ELR (cell line): ENCODE measurements around the gene ARHGAP5.

Experiments
- DNase-seq: peaks from one replicate; pipeline ENCODE4 v3.0.0-alpha.2; 2015; ENCODE audit warnings: low read depth

The ARHGAP5 gene

GRCh38 chr14:32075672-32076277 lies 1.3 kb upstream of the ARHGAP5 start:
- peak; percentile 34 for DNase-seq

GRCh38 chr14:32076278-32077080 lies 625 bp upstream of the ARHGAP5 start:
- peak; percentile 95 for DNase-seq

GRCh38 chr14:32078023-32078857 lies 1.1 kb downstream of the ARHGAP5 start:
- peak; percentile 53 for DNase-seq

- DNase-seq: peak; percentile 68
Observed at GRCh38 chr14:32078858-32079216, 1.7 kb downstream of the ARHGAP5 start.

- DNase-seq: no peak
Observed at GRCh38 chr14:32079264-32079663, 2.2 kb downstream of the ARHGAP5 start.

- no peak for DNase-seq
Observed at GRCh38 chr14:32080001-32080510, 3.0 kb downstream of the ARHGAP5 start.

GRCh38 chr14:32081901-32082300 lies 4.8 kb downstream of the ARHGAP5 start:
- DNase-seq: no peak

GRCh38 chr14:32083315-32083624 lies 6.2 kb downstream of the ARHGAP5 start:
- no peak for DNase-seq

GRCh38 chr14:32083789-32084188 lies 6.7 kb downstream of the ARHGAP5 start:
- no peak for DNase-seq

GRCh38 chr14:32085182-32085844 lies 8.2 kb downstream of the ARHGAP5 start:
- no peak for DNase-seq

GRCh38 chr14:32085845-32086383 lies 8.8 kb downstream of the ARHGAP5 start:
- DNase-seq: no peak

GRCh38 chr14:32087173-32087861 lies 10.2 kb downstream of the ARHGAP5 start:
- DNase-seq: peak; percentile 67

GRCh38 chr14:32087907-32088306 lies 10.8 kb downstream of the ARHGAP5 start:
- DNase-seq: no peak

GRCh38 chr14:32090686-32091085 lies 13.6 kb downstream of the ARHGAP5 start:
- no peak for DNase-seq

GRCh38 chr14:32099473-32099872 lies 22.4 kb downstream of the ARHGAP5 start:
- DNase-seq: no peak

GRCh38 chr14:32100175-32100574 lies 23.1 kb downstream of the ARHGAP5 start:
- no peak for DNase-seq

- DNase-seq: no peak
Observed at GRCh38 chr14:32102152-32102787, 25.2 kb downstream of the ARHGAP5 start.

GRCh38 chr14:32102968-32103367 lies 25.9 kb downstream of the ARHGAP5 start:
- no peak for DNase-seq

- DNase-seq: no peak
Observed at GRCh38 chr14:32104308-32104707, 27.2 kb downstream of the ARHGAP5 start.

- DNase-seq: no peak
Observed at GRCh38 chr14:32104803-32105202, 27.7 kb downstream of the ARHGAP5 start.
